Brain microvascular endothelial cell (primary cell): ENCODE results near the gene SP110.
"Not testable (repeated sequence)": the region's sequence is repeated elsewhere in the genome, so short reads cannot be mapped to it uniquely, and the experiment has no call there.

Experiments used
- DNase-seq: peaks from one replicate; pipeline ENCODE4 v3.0.0-alpha.2; 2020
- H3K27ac ChIP-seq: fragments of 250-450 bp; sonication (Bioruptor Pico); 2 replicates; pipeline ENCODE4 v1.5.1; 2020; ENCODE audit warnings: mild to moderate bottlenecking, moderate library complexity
- H3K27me3 ChIP-seq: fragments of 250-450 bp; sonication (Bioruptor Pico); replicated peaks from 2 replicates; pipeline ENCODE4 v1.5.1; 2020; ENCODE audit warnings: mild to moderate bottlenecking
- H3K36me3 ChIP-seq: fragments of 250-450 bp; sonication (Bioruptor Pico); replicated peaks from 2 replicates; pipeline ENCODE4 v1.5.1; 2020; ENCODE audit warnings: mild to moderate bottlenecking
- H3K4me3 ChIP-seq: 2 replicates; pipeline ENCODE4 v1.5.1; 2011; ENCODE audit warnings: low read depth, mild to moderate bottlenecking, control low read depth, low read length, moderate library complexity
- CTCF ChIP-seq: IDR thresholded peaks from 2 replicates; pipeline ENCODE4 v1.5.1; 2011; ENCODE audit warnings: low read depth, mild to moderate bottlenecking, moderate library complexity, low read length, control low read depth, inconsistent platforms; ENCODE audit errors: missing control alignments
- in situ Hi-C: cut with HindIII; loops from 2 replicates; pipeline ENCODE4 v1.10.0; 2017; ENCODE audit warnings: low sequenced_read_pairs, low pct_ligation_motif_present

The SP110 gene

GRCh38 chr2:230219419-230220331 is at the start of gene SP110:
TSS of gene SP110 (minus strand) at chr2:230219984. CDS start at chr2:230216927, 3,057 bp downstream.
- in situ Hi-C loops = no loop called here
- peak; percentile 87 for DNase-seq
- peak within 1 kb of the TSS; percentile 81 for H3K4me3 ChIP-seq
- H3K36me3 ChIP-seq = peaks cover 12% of the 10 kb centered on the region
- no peaks in the 10 kb centered on the region for H3K27me3 ChIP-seq
- H3K27ac ChIP-seq = peak within 1 kb of the TSS; percentile 76
- TF ChIP-seq CTCF = peak; percentile 9

- in situ Hi-C loops = no loop called here
- no peak for DNase-seq
These were observed 48.9 kb upstream of the SP110 start for GRCh38 chr2:230268606-230269243.

GRCh38 chr2:230267556-230267955 is 47.8 kb upstream of the SP110 start:
- DNase-seq = no peak
- Histone ChIP-seq H3K27me3 (no peaks in the 10 kb centered on the region), H3K4me3 (no peak overlapping the region), H3K36me3 (no peaks in the 10 kb centered on the region), H3K27ac (no peak overlapping the region)
- in situ Hi-C loops = no loop called here
- no peak for TF ChIP-seq CTCF

More at GRCh38 chr2:230268606-230269243, 48.9 kb upstream of the SP110 start:
- H3K27me3 ChIP-seq = no peaks in the 10 kb centered on the region
- H3K27ac ChIP-seq = no peak overlapping the region
- H3K4me3 ChIP-seq = no peak overlapping the region
- H3K36me3 ChIP-seq = no peaks in the 10 kb centered on the region
- no peak for TF ChIP-seq CTCF

GRCh38 chr2:230267059-230267458 is 47.3 kb upstream of the SP110 start:
- Histone ChIP-seq H3K4me3 (no peak overlapping the region), H3K27ac (no peak overlapping the region), H3K36me3 (no peaks in the 10 kb centered on the region), H3K27me3 (no peaks in the 10 kb centered on the region)
- in situ Hi-C loops = no loop called here
- no peak for TF ChIP-seq CTCF
- no peak for DNase-seq

- H3K27ac ChIP-seq = no peak overlapping the region
- no peak for DNase-seq
- in situ Hi-C loops = no loop called here
- no peak overlapping the region for H3K4me3 ChIP-seq
- H3K27me3 ChIP-seq = no peaks in the 10 kb centered on the region
- TF ChIP-seq CTCF = no peak
- no peaks in the 10 kb centered on the region for H3K36me3 ChIP-seq
These were observed 46.9 kb upstream of the SP110 start for GRCh38 chr2:230266638-230267037.

GRCh38 chr2:230264945-230265344 is 45.2 kb upstream of the SP110 start:
- H3K4me3 ChIP-seq, H3K27me3 ChIP-seq, H3K36me3 ChIP-seq, H3K27ac ChIP-seq, DNase-seq, in situ Hi-C loops: not testable (repeated sequence)
